ENCODE measurements around the gene UBA6.

The UBA6 gene

DNA sequence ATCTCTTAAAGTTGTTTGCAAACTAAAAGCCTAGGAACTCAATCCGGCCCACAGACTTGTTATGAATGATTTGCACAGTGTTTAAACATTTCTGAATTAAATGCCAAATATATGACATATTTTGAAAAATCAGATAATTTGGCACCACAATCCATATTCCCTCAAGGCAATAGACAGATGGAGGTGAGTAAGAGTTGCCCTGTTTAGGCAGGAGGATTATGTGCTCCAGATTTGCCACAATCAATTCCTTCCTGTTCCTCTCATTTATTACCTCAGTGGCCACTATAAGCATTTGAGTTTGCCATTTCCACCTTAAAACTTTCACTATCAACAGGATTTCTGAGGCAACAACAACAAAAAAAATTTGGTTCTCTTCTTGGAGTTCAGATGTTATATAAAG is 18.7 kb downstream of the UBA6 start:
- H3K27ac ChIP-seq (ENCODE audit: low read depth, low read length) = no peak overlapping the region
- H3K27me3 ChIP-seq (ENCODE audit: control insufficient read depth in 5 of 5, insufficient read depth in 4 of 5, low read length in 5 of 5) = no peaks in the 10 kb centered on the region
- H3K4me1 ChIP-seq (ENCODE audit: control insufficient read depth in 5 of 5, insufficient read depth in 5 of 5, low read length in 5 of 5) = no peaks in the 10 kb centered on the region

DNA sequence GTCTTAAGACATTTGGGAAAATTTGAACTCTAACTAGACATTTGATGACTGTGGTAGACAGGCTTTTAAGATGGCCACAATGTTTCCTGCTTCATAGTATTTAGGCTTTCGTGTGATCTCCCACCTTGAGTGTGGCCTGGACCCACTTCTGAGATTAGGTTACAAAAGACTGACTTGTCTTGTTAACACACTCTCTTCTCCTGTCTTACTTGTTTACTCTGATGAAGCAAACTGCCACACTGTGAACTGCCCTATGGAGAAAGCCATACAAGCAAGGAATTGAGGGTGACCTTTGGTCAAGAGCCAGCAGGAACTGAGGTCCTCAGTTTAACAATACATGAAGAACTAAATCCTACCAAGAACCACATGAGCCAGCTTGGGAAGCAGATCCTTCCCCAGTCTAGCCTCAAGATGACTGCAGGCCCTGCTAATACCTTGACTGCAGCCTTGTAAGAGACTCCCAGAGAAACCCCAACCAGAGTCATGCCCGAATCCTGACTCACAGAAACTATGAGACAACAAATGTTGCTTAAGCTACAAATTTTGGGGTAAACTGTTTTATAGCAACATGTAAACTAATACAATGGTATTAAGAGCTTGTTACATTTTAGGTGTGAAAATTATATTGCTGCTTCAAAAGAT is 20.3 kb downstream of the UBA6 start:
- H3K4me3 ChIP-seq (ENCODE audit: low read depth in 1 of 5, low read length in 5 of 5) = no peak overlapping the region

More for the DNA sequence above, 18.7 kb downstream of the UBA6 start:
- H3K36me3 ChIP-seq (ENCODE audit: control insufficient read depth in 5 of 5, insufficient read depth in 5 of 5, low read length in 5 of 5) = peaks cover 5 to 28% (median 19%) of the 10 kb centered on the region in 5 donors
- H3K9ac ChIP-seq (ENCODE audit: low read length in 5 of 5) = no peak overlapping the region
- no peaks in the 10 kb centered on the region for H3K9me3 ChIP-seq (ENCODE audit: control insufficient read depth in 5 of 5, low read length in 5 of 5)
- no peak overlapping the region for H3K4me3 ChIP-seq (ENCODE audit: low read depth in 1 of 5, low read length in 5 of 5)

DNA sequence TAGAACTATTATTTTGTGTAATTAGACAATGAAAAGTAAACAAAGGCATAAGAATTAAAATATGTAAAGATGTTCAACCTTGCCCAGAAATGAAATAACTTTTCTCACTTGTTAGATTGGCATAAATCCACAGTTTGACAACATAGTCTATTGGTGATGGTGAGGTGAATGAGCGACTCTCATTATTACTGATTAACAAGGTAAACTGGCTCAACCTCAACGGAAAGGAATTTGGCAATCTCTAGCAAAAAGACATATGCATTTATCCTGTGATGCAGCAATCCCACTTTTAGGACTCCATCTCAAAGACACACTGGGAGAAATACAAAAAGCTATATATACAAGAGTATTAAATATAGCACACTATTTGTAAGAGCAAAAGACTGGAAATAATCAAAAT is 22.3 kb downstream of the UBA6 start:
- Histone ChIP-seq H3K9ac (ENCODE audit: low read length in 5 of 5) (no peak overlapping the region), H3K9me3 (ENCODE audit: control insufficient read depth in 5 of 5, low read length in 5 of 5) (no peaks in the 10 kb centered on the region), H3K4me3 (ENCODE audit: low read depth in 1 of 5, low read length in 5 of 5) (no peak overlapping the region), H3K27ac (ENCODE audit: low read depth, low read length) (no peak overlapping the region), H3K36me3 (ENCODE audit: control insufficient read depth in 5 of 5, insufficient read depth in 5 of 5, low read length in 5 of 5) (peaks cover 22 to 46% (median 38%) of the 10 kb centered on the region in 5 donors), H3K4me1 (ENCODE audit: control insufficient read depth in 5 of 5, insufficient read depth in 5 of 5, low read length in 5 of 5) (no peaks in the 10 kb centered on the region), H3K27me3 (ENCODE audit: control insufficient read depth in 5 of 5, insufficient read depth in 4 of 5, low read length in 5 of 5) (no peaks in the 10 kb centered on the region)

More for the DNA sequence above, 20.3 kb downstream of the UBA6 start:
- H3K27ac ChIP-seq (ENCODE audit: low read depth, low read length) = no peak overlapping the region
- H3K36me3 ChIP-seq (ENCODE audit: control insufficient read depth in 5 of 5, insufficient read depth in 5 of 5, low read length in 5 of 5) = peaks cover 15 to 34% (median 27%) of the 10 kb centered on the region in 5 donors
- H3K9me3 ChIP-seq (ENCODE audit: control insufficient read depth in 5 of 5, low read length in 5 of 5) = no peaks in the 10 kb centered on the region
- H3K27me3 ChIP-seq (ENCODE audit: control insufficient read depth in 5 of 5, insufficient read depth in 4 of 5, low read length in 5 of 5) = no peaks in the 10 kb centered on the region
- no peak overlapping the region for H3K9ac ChIP-seq (ENCODE audit: low read length in 5 of 5)
- H3K4me1 ChIP-seq (ENCODE audit: control insufficient read depth in 5 of 5, insufficient read depth in 5 of 5, low read length in 5 of 5) = no peaks in the 10 kb centered on the region

DNA sequence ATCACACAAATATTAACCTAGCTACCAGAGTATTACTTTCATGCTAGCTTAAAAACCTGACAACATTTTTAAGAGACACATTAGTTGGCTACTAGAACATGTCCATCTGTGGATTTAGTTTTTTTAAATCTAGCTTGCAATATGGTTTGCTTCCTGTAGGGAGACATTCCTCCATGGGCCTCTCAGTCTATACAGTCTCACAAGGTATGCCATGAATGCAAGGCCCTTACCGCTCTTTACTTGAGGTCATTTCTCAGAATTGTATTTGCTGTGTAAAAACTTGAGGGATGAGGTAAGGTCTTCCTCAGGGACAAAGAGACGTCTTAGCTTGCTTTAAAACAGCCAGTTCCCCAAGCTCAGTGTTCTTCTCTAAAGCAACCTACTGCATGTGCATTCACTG is 26.9 kb downstream of the UBA6 start:
- Histone ChIP-seq H3K27ac (ENCODE audit: low read depth, low read length) (no peak overlapping the region), H3K9ac (ENCODE audit: low read length in 5 of 5) (no peak overlapping the region), H3K27me3 (ENCODE audit: control insufficient read depth in 5 of 5, insufficient read depth in 4 of 5, low read length in 5 of 5) (no peaks in the 10 kb centered on the region), H3K9me3 (ENCODE audit: control insufficient read depth in 5 of 5, low read length in 5 of 5) (no peaks in the 10 kb centered on the region), H3K4me1 (ENCODE audit: control insufficient read depth in 5 of 5, insufficient read depth in 5 of 5, low read length in 5 of 5) (no peaks in the 10 kb centered on the region), H3K4me3 (ENCODE audit: low read depth in 1 of 5, low read length in 5 of 5) (no peak overlapping the region), H3K36me3 (ENCODE audit: control insufficient read depth in 5 of 5, insufficient read depth in 5 of 5, low read length in 5 of 5) (peaks cover 30 to 62% (median 52%) of the 10 kb centered on the region in 5 donors)

DNA sequence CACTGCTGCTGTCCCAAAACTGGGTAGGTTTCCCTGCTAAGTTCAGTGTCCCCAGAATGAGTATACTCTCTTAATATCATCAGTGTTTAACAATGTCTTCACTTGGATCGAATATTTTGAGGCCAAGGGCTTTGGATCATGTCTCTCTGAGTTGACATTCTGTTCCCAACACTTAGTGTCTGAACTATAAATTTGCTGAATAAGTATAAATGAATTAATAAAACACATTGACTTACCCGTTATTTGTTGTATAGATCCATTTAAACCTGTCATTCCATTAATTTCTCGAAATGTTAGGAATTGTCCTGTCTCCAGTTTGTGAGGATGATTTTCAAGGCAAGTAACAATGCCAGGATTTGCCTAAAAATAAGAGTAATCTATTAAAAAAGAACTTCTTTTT is 32.6 kb downstream of the UBA6 start:
- peaks cover 26 to 57% (median 44%) of the 10 kb centered on the region in 5 donors for H3K36me3 ChIP-seq (ENCODE audit: control insufficient read depth in 5 of 5, insufficient read depth in 5 of 5, low read length in 5 of 5)
- no peak overlapping the region for H3K27ac ChIP-seq (ENCODE audit: low read depth, low read length)
- H3K27me3 ChIP-seq (ENCODE audit: control insufficient read depth in 5 of 5, insufficient read depth in 4 of 5, low read length in 5 of 5) = no peaks in the 10 kb centered on the region
- H3K9me3 ChIP-seq (ENCODE audit: control insufficient read depth in 5 of 5, low read length in 5 of 5) = no peaks in the 10 kb centered on the region
- no peaks in the 10 kb centered on the region for H3K4me1 ChIP-seq (ENCODE audit: control insufficient read depth in 5 of 5, insufficient read depth in 5 of 5, low read length in 5 of 5)
- no peak overlapping the region for H3K9ac ChIP-seq (ENCODE audit: low read length in 5 of 5)
- no peak overlapping the region for H3K4me3 ChIP-seq (ENCODE audit: low read depth in 1 of 5, low read length in 5 of 5)

DNA sequence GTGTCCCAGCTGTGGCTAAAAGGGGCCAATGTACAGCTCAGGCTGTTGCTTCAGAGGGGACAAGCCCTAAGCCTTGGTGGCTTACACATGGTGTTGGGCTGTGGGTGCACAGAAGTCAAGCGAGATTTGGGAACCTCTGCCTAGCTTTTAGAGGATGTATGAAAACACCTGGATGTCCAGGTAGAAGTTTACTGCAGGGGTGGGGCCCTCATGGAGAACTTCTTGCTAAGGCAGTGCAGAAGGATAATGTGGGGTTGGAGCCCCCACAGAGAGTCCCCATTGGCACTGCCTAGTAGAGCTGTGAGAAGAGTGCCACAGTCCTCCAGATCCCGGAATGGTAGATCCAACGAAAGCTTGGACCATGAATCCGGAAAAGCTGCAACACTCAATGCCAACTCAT is 40.5 kb downstream of the UBA6 start:
- no peak overlapping the region for H3K27ac ChIP-seq (ENCODE audit: low read depth, low read length)

DNA sequence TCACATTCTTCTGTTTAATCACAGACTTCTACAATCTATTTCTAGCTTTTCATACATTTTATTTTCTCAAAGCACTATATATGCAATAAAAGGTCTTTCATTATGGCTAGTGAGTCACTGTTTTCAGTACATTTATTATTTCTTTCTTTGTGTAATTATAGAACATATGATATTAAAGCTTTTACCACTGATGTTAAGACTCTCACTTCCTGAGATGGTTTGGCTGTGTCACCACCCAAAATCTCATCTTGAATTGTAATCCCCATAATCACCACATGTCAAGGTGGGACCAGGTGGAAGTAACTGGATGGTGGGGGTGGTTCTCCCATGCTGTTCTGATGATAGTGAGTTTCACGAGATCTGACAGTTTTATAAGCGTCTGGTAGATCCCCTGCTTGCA is 41.9 kb downstream of the UBA6 start:
- Histone ChIP-seq H3K4me1 (ENCODE audit: control insufficient read depth in 5 of 5, insufficient read depth in 5 of 5, low read length in 5 of 5) (no peaks in the 10 kb centered on the region), H3K36me3 (ENCODE audit: control insufficient read depth in 5 of 5, insufficient read depth in 5 of 5, low read length in 5 of 5) (peaks cover 22 to 40% (median 29%) of the 10 kb centered on the region in 5 donors), H3K4me3 (ENCODE audit: low read depth in 1 of 5, low read length in 5 of 5) (no peak overlapping the region), H3K27ac (ENCODE audit: low read depth, low read length) (no peak overlapping the region), H3K9ac (ENCODE audit: low read length in 5 of 5) (no peak overlapping the region), H3K9me3 (ENCODE audit: control insufficient read depth in 5 of 5, low read length in 5 of 5) (peaks cover 0 to 8% (median 0%) of the 10 kb centered on the region in 5 donors), H3K27me3 (ENCODE audit: control insufficient read depth in 5 of 5, insufficient read depth in 4 of 5, low read length in 5 of 5) (no peaks in the 10 kb centered on the region)

More for the DNA sequence above, 40.5 kb downstream of the UBA6 start:
- peaks cover 22 to 41% (median 28%) of the 10 kb centered on the region in 5 donors for H3K36me3 ChIP-seq (ENCODE audit: control insufficient read depth in 5 of 5, insufficient read depth in 5 of 5, low read length in 5 of 5)
- H3K9ac ChIP-seq (ENCODE audit: low read length in 5 of 5) = no peak overlapping the region
- H3K27me3 ChIP-seq (ENCODE audit: control insufficient read depth in 5 of 5, insufficient read depth in 4 of 5, low read length in 5 of 5) = no peaks in the 10 kb centered on the region
- H3K4me3 ChIP-seq (ENCODE audit: low read depth in 1 of 5, low read length in 5 of 5) = no peak overlapping the region
- no peaks in the 10 kb centered on the region for H3K4me1 ChIP-seq (ENCODE audit: control insufficient read depth in 5 of 5, insufficient read depth in 5 of 5, low read length in 5 of 5)
- H3K9me3 ChIP-seq (ENCODE audit: control insufficient read depth in 5 of 5, low read length in 5 of 5) = peaks cover 0 to 8% (median 0%) of the 10 kb centered on the region in 5 donors

DNA sequence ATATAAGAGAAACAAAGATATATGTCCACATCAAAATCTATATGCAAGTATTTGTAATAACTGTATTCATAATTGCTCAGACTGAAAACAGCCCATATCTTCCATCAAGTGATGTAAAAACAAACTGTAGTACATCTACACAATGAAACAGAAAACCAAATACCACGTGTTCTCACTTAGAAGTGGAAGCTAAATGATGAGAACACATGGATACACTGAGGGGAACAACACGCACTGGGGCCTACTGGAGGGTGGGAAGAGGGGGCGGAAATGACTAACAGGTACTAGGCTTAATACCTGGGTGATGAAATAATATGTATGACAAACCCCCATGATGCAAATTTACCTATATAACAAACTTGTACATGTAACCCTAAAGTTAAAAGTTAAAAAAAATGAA is 42.7 kb downstream of the UBA6 start:
- peaks cover 0 to 8% (median 0%) of the 10 kb centered on the region in 5 donors for H3K9me3 ChIP-seq (ENCODE audit: control insufficient read depth in 5 of 5, low read length in 5 of 5)
- H3K36me3 ChIP-seq (ENCODE audit: control insufficient read depth in 5 of 5, insufficient read depth in 5 of 5, low read length in 5 of 5) = peaks cover 22 to 37% (median 24%) of the 10 kb centered on the region in 5 donors
- no peak overlapping the region for H3K4me3 ChIP-seq (ENCODE audit: low read depth in 1 of 5, low read length in 5 of 5)

DNA sequence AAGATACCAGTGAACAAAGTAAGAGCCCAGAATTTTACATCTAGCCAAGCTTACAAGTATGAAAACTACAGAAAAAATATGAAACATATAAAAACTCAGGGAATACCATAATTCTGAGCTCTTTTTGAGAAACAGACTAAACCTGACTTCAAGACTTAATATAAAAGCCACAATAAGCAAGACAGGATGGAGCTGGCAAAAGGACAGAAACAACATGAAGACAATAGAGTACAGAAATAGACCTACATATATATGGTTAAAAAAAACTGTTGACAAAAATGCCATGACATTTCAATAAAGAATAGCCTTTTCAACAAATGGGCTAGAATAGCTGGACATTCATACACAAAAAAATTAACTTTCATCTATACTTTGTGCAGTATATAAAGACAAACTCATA is 49.4 kb downstream of the UBA6 start:
- Histone ChIP-seq H3K36me3 (ENCODE audit: control insufficient read depth in 5 of 5, insufficient read depth in 5 of 5, low read length in 5 of 5) (peaks cover 11 to 20% (median 17%) of the 10 kb centered on the region in 5 donors), H3K27ac (ENCODE audit: low read depth, low read length) (no peak overlapping the region), H3K9me3 (ENCODE audit: control insufficient read depth in 5 of 5, low read length in 5 of 5) (no peaks in the 10 kb centered on the region), H3K9ac (ENCODE audit: low read length in 5 of 5) (no peak overlapping the region), H3K4me1 (ENCODE audit: control insufficient read depth in 5 of 5, insufficient read depth in 5 of 5, low read length in 5 of 5) (no peaks in the 10 kb centered on the region), H3K27me3 (ENCODE audit: control insufficient read depth in 5 of 5, insufficient read depth in 4 of 5, low read length in 5 of 5) (no peaks in the 10 kb centered on the region), H3K4me3 (ENCODE audit: low read depth in 1 of 5, low read length in 5 of 5) (no peak overlapping the region)

More for the DNA sequence above, 42.7 kb downstream of the UBA6 start:
- Histone ChIP-seq H3K27ac (ENCODE audit: low read depth, low read length) (no peak overlapping the region), H3K9ac (ENCODE audit: low read length in 5 of 5) (no peak overlapping the region), H3K4me1 (ENCODE audit: control insufficient read depth in 5 of 5, insufficient read depth in 5 of 5, low read length in 5 of 5) (no peaks in the 10 kb centered on the region), H3K27me3 (ENCODE audit: control insufficient read depth in 5 of 5, insufficient read depth in 4 of 5, low read length in 5 of 5) (no peaks in the 10 kb centered on the region)

DNA sequence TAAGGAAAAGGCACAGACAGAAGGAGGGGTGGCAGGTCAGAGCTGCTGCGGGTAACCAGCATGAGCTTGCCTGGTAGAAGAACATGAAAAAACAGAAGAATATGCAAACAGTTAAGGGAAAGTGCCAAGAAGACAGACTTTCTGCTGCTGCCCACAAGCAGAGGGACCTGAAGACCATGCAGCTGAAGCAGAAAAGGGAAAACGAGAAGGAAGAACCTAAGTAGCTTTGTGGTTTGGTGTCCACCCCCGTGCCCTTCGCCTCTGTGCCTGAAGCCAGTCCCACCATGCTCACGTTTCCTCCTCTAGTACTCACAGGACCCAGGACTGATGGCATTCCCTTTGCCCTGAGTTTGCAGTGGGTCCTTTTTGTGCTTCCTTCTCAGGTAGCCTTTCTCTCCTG is 62.8 kb downstream of the UBA6 start:
- no peaks in the 10 kb centered on the region for H3K4me1 ChIP-seq (ENCODE audit: control insufficient read depth in 5 of 5, insufficient read depth in 5 of 5, low read length in 5 of 5)

More for the DNA sequence above, 62.8 kb downstream of the UBA6 start:
- H3K4me3 ChIP-seq (ENCODE audit: low read depth in 1 of 5, low read length in 5 of 5) = no peak overlapping the region
- no peak overlapping the region for H3K27ac ChIP-seq (ENCODE audit: low read depth, low read length)
- H3K9me3 ChIP-seq (ENCODE audit: control insufficient read depth in 5 of 5, low read length in 5 of 5) = no peaks in the 10 kb centered on the region
- H3K27me3 ChIP-seq (ENCODE audit: control insufficient read depth in 5 of 5, insufficient read depth in 4 of 5, low read length in 5 of 5) = no peaks in the 10 kb centered on the region
- peaks cover 14 to 32% (median 21%) of the 10 kb centered on the region in 5 donors for H3K36me3 ChIP-seq (ENCODE audit: control insufficient read depth in 5 of 5, insufficient read depth in 5 of 5, low read length in 5 of 5)
- no peak overlapping the region for H3K9ac ChIP-seq (ENCODE audit: low read length in 5 of 5)
